HG03045 (cell line): ENCODE measurements around the gene ATAD5.
"Not testable (repeated sequence)": the region's sequence is repeated elsewhere in the genome, so short reads cannot be mapped to it uniquely, and the experiment has no call there.

Experiments
- ATAC-seq: cut with Tn5 transposase; IDR thresholded peaks from one replicate; pipeline ENCODE4 v1.9.1; 2021; ENCODE audit warnings: mild to moderate bottlenecking, moderate library complexity; ENCODE audit not compliant: unreplicated experiment

Gene ATAD5

GRCh38 chr17:30906101-30906911 is 74.5 kb downstream of the ATAD5 start, which contains the start of gene TEFM:
TEFM (minus strand) TSS chr17:30906238; CDS start chr17:30906198, 40 bp downstream.
- ATAC-seq, result peak; percentile 86

GRCh38 chr17:30908717-30909420 is 77.1 kb downstream of the ATAD5 start:
- ATAC-seq, result no peak

DNA sequence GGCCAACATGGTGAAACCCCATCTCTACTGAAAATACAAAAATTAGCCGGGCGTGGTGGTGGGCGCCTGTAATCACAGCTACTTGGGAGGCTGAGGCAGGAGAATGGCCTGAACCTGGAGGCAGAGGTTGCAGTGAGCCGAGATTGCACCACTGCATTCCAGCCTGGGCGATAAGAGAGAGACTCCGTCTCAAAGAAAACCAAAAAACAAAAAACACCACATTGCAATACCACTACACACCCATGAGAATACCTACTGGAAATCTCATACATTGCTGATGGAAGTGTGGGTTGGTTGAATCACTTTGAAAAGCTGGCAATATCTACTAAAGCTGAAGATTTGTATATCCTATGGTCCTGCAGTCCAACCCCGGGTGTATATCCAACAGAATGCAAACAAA is 78.4 kb downstream of the ATAD5 start:
- ATAC-seq, result not testable (repeated sequence)

DNA sequence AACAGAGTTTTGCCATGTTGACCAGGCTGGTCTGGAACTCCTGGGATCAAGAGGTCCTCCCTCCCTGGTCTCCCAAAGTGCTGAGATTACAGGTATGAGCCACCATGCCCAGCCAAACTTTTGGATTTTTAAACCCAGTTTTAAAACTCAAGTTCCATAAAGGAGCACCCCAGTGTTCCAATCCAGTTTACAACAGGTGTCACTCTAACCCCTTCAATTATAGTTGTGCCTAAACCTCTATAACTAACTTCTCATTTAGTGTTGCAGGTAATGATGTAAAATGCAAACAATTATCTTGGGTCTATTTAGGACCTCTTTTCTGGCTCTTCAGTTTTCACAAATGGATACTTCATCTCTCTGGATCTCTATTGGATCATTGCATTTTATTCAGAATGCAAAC is 82.2 kb downstream of the ATAD5 start:
- ATAC-seq, result no peak

DNA sequence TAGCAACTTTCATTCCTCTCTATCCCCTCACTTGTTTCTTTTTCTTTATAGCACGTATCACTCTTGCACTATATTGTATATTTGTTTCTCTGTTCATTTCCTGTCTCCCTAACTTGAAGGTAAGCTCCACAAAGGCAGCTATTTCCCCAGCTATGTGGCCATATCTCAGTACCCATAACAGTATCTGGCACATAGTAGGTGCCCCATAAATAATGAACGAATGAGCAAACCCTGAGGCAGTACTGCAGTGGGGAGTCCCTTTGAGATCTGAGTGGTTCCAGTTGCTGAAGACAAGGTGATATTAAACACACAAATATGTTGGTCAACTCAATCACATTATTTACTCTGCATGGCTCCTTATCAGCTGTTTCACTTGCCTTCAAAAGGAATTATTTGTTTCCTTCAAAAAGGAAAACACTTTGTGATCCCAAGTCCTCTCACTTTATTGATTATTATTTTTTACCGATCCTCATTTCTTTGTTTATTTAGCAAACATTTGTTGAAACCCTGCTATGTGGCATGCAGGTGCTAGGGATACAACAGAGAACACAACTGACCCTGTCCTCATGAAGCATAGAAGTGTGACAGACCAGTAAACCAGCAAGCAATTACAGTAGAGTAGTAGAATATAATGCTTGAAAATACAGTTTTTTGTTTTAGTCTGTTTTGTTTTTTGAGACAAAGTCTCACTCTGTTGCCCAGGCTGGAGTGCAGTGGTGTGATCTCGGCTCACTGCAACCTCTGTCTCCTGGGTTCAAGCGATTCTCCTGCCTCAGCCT is 84.3 kb downstream of the ATAD5 start:
- no peak for ATAC-seq

DNA sequence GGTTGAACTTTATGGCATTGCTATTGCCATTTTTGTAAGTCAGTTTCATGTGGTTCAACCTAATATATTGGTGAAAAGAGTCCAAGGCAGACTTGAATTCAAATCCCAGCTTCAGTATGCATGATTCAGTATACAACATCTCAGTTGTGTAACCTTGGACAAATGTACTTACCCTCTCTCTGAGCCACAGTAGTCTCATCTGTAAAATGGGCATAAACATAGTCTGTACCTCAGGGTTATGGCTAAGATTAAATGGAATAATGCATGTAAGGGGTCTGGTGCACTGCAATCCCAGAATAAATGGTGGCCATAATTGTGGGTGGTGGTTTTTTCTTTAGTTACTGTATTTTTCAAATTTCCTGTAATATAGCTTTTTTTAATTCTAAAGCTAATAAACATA is 85.3 kb downstream of the ATAD5 start:
- ATAC-seq, result no peak

- ATAC-seq, result no peak
These were observed 88.5 kb downstream of the ATAD5 start for GRCh38 chr17:30920282-30920681.

GRCh38 chr17:30920683-30921543 is 89.1 kb downstream of the ATAD5 start:
- ATAC-seq, result no peak

DNA sequence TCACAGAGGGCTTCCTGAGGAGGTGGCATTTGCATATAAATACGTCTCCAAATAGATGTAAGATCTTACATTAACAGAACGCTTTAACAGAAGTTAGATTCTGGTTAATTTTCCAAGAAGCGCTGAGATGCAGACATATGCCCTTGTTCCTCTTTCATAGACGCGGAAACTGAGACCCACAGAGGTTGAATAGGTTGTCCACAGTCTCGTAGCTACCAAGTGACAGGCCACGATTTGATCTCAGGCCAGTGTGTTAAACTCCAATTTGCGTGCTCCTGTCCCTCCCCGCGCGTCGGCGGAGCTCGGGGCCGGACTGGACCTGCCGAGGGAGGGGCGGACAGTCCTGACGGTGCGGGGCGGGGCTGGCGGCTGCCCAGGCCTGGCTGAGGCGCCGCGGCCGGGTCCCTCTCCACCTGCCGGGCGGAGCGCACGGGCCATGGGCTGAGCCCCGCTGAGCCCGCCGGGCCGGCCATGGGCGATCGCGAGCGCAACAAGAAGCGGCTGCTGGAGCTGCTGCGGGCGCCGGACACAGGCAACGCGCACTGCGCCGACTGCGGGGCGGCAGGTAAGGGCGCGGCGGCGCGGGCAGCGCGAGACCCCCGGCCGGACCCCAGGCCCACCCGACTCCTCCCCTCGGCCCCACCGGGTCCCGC is 89.9 kb downstream of the ATAD5 start, which contains the start of gene ADAP2:
TSS of gene ADAP2 (plus strand) at position 402 of the 653 bp plus-strand sequence. CDS start at position 472, 70 bp downstream.
- ATAC-seq, result no peak

- no peak for ATAC-seq
These were observed 90.7 kb downstream of the ATAD5 start for GRCh38 chr17:30922235-30923030.

DNA sequence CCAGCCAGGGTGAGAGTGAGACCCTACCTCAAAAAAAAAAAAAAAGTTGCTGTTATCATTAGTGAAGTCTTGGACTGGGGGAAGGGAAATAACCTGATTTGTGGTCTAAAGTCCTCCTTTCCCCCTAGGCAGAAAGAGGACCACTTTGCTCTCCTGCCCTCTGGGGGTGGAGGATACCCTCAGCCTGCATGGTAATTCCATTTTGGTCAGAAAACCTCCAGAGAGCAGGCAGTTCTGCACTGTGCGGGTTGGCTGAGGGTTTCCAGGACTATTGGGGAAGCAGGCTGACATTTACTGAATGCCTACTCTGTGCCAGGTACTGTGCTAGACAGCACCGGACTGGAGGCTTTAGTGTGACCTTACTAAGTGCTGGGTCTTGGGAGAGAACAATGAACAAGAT is 92.6 kb downstream of the ATAD5 start:
- ATAC-seq, result no peak

DNA sequence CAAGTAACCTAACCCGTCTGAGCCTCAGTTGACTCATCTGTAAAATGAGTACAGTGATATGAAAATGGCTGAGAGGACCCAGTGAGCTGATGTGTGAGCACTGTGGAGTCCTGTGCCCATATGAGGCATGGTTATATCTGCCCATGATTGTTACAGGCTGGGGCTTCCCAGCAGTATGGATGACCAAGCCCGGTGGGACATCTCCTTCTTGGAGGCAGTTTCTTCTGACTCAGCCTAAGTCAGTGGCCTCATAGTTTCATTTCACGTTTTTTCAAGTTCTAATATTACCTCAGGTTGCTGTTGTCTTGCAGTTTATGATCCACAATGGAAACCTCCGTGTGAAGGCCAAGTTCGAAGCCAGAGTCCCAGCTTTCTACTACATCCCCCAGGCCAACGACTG is 94.8 kb downstream of the ATAD5 start:
- no peak for ATAC-seq

- no peak for ATAC-seq
These were observed 96.0 kb downstream of the ATAD5 start for GRCh38 chr17:30927756-30928155.

- no peak for ATAC-seq
These were observed 96.8 kb downstream of the ATAD5 start for GRCh38 chr17:30928584-30928983.

- ATAC-seq, result no peak
These were observed 97.4 kb downstream of the ATAD5 start for GRCh38 chr17:30929081-30929633.

- ATAC-seq, result not testable (repeated sequence)
These were observed 98.1 kb downstream of the ATAD5 start for GRCh38 chr17:30929861-30930260.

GRCh38 chr17:30930495-30930894 is 98.7 kb downstream of the ATAD5 start:
- ATAC-seq, result no peak

DNA sequence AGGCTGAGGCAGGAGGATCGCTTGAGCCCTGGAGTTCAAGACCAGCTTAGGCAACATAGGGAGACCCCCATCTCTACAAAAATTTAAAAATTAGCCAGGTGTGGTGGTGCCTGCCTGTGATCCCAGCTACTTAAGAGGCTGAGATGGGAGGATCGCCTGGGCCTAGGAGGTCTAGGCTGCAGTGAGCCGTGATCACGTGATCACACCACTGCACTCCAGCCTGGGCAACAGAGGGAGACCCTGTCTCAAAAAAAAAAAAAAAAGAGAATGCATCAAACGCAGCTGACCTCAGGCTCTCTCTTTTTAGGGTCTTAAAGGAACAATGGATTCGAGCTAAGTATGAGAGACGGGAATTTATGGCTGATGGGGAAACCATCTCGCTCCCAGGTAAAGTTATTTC is 99.8 kb downstream of the ATAD5 start:
- ATAC-seq, result not testable (repeated sequence)

- ATAC-seq, result no peak
These were observed 102.2 kb downstream of the ATAD5 start for GRCh38 chr17:30933966-30934365.
